HG02970 (cell line): ENCODE results near the gene LNX1.

ENCODE experiments used
- ATAC-seq: cut with Tn5 transposase; IDR thresholded peaks from one replicate; pipeline ENCODE4 v1.9.1; 2021; ENCODE audit warnings: mild to moderate bottlenecking, moderate library complexity, moderate number of reproducible peaks; ENCODE audit not compliant: unreplicated experiment, low FRiP score

LNX1 gene

DNA sequence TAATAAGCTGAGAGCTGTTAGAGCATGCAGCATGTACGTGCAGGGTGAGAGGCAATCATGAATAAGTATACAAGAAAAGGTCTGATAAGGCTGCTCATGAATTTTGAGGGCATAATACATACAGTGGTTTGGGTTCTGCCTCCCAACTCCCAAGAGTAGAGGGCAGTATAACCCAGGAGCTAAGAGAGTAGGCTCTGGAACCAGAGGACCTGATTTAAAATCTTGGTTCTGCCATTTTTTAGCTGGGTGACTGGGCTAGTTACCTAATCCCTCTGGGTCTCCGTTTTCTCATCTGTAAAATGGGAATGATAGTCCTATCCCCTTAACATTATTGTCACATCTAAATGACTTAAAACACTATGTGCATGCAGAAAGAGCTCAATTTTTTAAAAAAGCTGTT, 85.3 kb downstream of the LNX1 start:
- ATAC-seq = no peak

DNA sequence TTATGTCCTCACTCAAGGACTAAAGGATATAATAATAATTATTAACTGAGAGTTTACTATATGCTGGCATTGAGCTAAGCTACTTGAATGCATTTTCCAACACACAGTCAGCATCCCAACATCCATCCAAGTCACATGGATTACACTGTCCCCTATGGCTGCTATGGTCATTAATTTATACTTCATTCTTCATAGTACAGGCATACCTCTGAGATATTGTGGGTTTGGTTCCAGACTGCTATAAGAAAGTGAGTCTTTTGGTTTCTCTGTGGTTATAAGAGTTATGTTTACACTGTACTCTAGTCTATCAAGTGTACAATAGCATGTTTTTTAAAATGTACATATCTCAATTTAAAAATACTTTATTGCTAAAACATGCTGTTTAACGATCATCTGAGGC, 89.2 kb downstream of the LNX1 start:
- no peak for ATAC-seq

DNA sequence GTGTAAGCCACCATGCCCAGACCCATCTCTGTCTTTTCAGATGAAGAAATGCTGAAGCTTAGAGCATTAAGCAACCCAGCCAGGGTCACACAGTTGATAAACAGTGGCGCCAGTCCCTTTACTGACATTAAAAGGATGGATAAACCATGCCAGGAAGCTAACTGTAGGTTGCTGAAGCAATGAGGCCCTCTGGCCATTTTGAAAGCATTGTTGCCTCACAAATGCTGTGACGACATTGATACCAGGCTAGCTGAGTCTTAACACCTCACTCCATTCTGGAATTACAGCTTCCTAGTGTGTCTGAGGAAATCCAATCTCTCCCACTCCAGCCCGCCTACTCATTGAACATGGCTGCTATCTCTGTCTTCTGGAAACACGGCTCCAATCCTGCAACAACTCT, 89.7 kb downstream of the LNX1 start:
- no peak for ATAC-seq

DNA sequence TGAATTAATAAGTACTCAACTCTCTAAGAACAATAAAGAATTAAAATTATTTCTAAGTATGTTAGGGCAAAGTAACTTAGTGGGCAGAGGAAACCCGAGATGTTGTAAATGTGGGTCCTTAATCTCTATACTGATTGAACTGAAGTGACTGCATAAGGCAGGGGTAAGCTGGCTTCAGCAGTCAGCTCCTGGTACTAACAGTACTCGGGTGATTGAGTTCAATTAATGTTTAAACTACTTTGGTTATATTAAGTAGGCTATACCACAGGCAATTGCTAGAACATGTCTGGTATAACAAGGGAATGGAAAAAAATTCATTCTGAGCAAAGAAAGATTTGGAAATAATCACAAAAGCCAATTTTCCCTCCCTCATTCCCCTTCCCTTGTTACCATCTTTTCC, 90.7 kb downstream of the LNX1 start:
- no peak for ATAC-seq

DNA sequence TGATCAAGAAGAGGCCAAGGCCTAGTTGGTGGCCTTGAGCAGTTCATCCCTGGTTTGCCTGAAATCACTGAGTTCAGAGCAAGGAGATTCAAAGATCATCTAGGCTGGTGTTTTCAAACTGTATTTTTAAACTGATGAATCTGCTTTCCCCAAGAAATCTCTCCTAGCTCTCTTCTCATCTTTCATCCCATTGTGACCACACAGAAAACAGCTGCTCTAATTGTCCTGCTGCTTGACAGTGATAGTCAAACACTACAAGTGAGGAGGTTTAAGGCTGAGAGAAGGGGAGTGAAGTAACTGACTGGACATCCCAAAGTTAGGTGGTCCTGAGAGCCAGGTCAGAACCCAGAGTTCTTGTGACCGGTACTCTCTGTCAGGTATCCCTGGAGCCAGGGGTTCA, 91.5 kb downstream of the LNX1 start:
- no peak for ATAC-seq

DNA sequence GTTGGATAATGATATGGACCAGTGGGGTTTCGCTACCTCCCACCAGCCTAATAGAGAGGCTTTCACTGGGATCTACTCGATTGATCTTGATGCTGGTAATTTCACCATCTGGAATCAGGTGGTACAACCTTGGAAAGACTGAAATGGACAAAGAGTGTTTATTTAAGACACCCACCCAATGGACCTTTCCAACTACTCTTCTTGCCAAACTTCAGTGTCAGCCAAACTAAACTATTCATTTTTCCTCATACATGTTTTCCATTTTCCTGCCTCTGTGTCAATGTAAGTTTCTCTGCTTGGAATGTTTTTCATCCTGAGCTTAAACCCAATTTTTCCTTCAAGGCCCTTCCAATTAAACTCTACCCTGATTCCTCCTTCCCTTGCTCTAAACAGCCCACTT, 92.6 kb downstream of the LNX1 start:
- no peak for ATAC-seq

DNA sequence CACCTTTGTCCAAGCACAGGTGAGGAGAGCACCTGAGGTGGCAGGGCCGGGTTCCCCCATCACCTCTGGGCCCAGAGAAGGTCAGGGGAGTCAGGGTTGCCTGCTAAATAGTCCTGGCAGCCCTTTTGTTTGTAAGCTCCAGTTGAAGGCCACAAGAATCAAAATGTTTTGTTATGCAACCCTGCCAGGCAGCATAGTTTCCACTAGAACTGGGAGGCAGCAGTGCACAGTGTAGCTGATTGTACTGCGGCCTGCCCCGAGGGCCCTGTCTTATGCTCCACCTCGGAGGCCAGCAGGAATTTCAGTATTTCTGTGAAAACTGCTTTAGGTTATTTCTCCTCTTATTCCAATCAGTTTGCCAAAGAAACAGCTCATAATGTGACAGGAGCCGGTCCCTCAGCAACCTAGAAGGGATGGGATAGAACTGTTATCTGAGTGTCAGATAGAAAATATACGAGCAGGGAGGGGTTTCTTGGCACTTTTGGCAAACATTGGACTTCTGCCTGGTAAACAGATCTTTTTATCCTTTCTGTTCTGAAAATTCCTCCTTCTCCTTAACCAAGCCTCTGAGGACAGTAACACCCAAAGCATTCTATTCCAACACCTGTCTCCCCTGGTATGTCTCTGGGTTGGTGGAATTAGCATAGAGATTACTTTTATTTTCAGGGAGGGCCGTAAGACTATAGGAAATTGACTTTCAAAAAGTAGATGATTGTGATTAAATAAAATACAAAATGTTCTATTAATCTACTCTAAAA, 93.6 kb downstream of the LNX1 start:
- no peak for ATAC-seq

DNA sequence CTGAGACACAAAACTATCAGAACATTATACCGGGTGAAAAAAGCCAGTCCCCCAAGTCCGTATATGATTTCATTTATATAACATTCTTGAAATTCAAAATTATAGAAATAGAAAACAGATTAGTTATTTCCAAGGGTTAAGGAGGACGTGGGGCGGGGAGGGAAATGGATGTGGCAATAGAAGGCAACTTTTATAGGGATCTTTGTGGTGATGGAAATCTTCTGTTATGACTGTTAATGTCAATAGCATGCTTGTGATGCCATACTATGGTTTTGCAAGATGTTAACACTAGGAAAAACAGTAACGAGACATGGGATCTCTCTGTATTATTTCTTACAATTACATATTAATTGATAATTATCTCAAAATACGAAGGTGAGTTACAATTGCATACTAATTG, 96.4 kb downstream of the LNX1 start:
- ATAC-seq = no peak

DNA sequence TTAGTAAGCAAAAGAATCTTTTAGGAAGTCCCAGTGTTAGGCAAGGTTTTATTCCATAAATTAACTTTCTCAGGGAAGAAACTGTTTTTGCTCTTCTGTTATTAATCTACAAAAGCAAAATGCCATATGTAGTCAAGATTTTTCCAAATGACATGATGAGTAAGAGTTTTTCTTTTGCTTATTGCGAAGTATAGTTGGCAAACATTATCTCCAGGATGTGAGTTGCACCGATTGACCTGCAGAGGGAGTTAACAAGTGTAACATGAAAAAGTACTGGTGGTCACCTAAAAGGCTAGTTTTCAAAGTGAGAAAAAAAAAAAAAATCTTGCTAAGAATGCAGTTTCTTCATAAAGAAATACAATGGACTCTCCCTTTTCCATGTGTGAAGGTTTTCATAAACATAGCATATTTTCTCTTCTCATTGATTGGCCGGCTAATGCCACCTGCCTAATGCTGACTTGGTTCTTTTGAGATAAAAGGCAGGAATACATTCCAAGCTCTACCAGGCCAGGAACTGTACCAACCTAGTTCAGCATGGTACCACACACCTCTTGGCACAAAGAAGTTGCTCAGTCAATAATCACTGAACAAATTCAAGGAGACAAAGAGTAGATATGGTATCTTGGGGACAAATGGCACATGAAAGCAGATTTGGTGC, 100.2 kb downstream of the LNX1 start:
- no peak for ATAC-seq

DNA sequence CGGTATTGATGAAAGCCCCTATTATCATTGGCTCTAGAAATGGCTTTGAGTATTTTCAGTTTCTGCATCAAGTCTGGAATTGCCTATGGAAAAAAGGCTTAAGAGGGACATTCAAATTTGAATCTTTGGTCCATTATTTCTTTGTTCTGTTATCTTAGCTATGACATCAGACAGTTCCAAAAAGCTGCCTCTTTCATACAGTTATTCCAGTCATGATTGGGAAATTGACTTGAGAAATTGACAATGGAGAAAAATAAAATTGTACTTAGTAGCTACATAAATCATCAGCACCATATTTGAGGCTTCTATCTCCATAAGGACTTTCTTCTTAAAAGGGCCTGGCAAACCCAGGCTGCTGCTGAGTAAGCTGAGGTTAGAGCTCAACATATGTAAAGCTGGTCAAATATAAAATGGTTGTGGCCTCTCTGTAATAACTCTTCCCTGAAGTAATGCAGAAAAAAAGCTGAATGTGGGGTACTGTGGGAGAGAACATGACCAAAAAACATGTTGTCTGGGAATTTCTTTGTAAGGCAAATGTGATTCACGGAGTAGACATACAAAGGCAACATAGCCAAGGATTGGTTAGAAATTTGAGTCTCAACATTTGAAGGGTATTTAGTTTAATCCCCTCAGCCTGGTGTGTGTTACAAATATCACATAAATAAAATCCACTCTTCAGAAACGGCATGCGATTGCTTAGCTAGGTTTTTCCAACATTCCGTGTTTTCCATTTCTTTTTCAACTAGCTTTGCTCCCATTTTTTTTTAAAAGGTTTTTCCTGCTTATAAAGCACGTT, 100.9 kb downstream of the LNX1 start:
- no peak for ATAC-seq

DNA sequence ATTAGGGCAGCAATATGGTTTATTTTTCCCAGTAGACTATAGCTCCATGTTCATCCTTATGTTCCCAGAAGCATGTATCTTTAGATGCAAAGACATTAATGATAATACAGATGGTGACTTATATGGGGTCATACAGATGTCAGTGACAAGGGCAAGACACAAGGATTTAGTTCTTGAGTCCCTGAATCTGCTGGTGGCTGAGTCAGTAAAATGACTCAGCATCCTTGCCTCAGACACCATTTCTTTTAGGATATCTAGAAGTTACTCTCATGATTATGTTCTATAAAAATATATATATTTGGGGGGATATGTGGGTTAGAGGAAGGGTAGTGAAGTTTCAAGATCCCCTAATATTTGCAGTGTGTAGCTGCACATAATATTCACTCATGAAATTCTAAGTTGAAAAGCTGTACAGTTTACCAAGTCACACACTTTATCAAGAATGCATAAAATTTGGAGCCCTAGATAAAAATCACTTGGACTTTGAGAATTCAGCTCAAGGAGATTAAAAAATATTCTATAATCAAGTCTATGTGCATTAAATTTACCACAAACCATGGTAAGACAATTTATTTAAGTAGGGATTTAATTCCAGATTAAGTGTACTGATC, 101.9 kb downstream of the LNX1 start:
- ATAC-seq = no peak

DNA sequence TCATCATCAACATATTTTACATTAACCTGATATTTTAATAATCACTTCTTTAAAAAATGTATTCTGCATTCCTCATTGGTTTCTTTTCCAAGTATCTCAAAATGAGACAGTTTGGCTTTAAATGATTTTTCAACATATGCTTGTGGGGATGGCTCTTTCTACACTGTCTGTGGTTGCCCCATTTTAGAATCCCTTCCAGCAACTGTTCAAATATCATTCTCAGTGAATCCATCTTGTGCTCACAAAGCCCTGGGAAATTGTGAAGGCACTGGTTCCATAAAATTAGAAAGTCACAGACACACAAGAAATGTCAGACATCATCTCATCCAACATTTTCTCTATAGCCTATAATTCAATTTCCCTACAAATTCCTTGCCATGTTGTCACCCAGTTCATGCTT, 103.5 kb downstream of the LNX1 start:
- no peak for ATAC-seq

DNA sequence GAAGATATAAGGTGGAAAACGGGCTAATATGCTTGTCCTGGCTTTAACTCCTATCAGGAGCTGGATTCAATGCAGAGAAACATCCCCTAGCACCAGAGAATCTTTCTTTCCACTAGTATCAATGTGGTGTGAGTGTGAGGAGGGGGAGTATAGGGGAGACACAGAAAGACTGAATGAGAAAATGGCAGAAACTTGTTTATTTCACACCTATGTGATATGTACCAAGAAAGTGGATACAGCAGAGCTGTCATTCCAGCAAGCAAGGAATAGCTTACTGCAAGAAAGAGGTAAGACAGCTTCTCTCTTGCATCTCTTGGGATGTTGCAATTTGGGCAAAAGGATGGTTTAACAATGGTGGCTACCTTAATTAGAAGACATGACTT, 105.6 kb downstream of the LNX1 start:
- no peak for ATAC-seq

DNA sequence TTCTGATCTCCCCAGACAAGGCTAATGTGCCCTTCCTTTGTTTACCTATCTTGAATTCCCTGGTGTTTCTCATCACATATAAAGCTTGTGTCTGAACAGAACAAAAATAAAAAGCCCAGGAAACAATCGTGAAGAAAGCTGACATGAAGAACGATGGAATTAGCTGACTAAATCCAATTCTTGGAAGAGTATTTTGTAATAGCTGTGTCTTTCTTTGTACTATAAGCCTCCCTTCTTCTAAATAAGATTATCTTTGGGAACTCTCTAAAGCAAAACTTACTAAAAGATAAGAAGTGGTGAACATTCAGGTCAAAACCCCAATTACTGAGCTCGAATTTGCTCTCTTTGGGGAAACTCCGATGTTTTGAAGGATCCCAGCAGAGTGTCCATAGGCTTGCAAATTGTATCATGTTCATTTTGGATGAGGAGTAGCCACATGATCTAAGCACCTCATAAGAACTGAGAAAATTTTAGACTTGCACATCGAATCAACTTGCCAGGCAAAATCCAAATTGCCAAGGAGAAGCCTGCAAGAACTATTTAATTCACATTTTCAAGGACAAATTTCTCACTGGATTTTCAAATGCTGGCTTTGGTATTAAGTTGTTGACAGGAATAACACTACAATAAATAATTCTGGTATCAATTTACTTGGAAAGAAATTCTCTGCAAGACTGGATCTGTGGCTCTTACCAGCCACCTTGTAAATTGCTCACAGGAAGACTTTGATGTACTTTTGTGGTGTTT, 106.2 kb downstream of the LNX1 start:
- ATAC-seq = no peak

DNA sequence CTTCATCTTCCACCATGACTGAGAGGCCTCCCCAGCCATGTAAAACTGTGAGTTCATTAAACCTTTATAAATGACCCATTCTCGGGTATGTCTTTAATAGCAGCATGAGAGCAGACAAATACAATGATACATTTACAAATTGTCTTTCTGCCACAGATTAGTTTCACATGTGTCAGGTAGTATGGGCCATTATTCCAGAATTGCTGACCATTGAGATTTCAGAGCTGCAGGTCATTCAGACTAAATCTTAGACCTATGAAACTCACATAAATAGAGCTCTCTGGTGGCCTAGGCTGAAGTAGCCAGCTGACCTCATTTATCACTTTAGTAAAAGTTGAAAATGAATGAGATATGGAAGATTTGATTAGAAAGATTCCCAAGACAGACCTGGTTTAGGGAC, 108.0 kb downstream of the LNX1 start:
- no peak for ATAC-seq

DNA sequence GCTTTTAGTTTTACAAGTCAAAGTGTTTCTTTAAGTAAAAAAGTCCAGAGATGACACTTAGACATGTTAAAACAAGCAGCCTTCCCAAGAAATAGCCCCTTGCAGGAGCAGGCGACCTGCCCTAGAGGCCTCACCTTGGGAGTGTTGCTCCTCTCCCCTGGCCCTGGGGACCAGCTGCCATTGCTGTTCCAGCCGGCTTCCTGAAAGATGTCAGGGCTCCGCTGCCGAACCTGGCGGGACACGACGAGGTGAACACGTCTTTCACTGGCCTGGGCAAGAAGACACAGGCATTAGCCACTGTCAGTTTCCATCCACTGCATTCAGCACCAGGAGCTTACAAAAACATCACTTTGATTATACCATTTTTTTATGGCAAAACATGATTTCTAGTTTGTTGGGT, 109.7 kb downstream of the LNX1 start:
- ATAC-seq = no peak

DNA sequence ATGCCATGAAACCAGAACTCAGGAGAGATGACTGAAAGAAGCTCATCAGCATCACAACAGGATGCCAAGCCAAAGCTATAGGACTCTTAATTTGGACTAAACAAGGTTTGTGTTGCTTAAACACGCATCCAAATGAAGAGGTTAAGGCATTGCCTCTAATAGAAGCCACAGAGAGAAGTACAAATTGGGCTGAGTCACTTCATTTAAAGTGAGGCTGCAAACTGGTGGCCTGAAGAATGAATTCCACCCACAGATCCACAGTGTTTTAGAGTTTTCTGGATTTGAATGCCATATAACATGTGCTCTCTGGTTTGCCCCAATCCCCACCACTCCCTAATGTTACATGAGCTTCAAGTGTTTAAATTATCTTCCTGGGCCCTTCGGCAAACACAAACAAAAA, 110.4 kb downstream of the LNX1 start:
- ATAC-seq = no peak

DNA sequence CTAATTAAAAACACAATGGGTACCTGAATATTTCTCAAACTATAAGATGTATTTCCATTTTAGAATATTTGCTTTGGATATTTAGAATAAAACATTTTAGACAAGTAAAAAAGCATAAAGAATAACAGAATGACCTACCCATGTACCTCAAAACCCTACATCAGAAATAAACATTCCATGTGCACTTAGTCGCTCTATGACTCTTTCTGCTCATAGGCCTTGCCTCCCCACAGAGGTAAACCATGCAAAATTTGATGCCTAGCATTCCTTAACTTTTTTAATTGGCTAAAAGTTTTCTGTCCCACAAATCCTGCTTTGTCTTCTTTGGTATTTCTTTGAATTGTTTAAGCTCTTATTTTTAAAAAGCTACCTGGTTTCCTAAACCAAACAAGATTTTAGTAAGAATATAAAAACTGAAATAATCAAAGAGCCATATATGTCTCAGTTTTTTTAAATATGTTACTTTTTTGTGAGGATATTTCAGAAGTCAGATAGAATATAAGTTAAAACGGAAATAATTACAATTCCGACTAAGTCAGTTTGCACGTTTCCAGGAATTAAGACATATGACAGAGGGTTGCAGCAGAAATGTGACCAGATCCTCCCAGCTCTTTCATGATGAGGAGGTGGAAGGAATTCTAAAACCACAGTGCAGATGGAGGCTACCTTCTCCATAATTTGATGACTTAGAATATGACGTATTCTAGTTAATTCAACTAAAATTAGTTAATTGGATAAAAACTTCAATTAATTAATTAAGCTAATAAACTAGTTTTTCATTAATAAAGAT, 111.4 kb downstream of the LNX1 start:
- no peak for ATAC-seq

DNA sequence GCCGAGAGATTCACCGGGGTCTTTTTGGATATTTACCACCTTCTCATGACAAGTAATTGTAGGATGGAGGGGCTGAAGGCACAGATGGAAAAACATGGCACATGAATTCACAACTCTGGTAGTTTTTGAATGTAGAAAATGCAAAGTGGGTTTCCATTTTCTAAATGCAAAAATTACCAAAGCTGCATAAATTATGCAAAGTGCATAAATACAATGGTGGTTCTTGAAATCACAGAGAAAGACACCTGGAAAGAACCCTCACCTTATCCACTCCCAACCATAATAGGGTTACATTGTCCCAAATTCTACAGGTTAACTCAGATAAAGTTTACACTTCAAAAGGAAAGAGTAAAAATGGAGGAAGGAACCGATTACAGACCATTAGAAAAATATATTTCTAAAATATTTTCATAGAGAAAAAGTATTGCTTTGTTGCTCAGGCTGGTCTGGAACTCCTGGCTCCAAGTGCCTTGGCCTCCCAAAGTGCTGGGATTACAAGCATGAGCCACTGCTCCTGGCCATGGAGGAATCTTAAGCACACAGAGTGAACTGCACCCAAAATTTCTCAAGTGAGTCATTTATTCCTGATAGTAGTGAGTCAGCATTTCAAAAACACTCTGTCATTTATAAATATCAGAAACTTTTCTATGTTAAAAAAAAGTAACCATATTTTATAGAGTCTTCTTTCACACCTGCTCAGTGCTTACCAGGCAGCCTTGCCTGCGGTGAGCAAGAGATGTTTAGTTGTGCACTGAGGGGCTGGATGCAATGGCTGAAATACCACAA, 112.4 kb downstream of the LNX1 start:
- ATAC-seq = no peak
